Lower lobe of right lung (tissue), 2 donors: ENCODE data around the gene OPTC. TPM values are rescaled to one million over a fixed set of nuclear protein-coding genes. Genes with fewer than 3 reads are reported as not detected.

Experiments used
- ATAC-seq, 2 donors: fragments of 200-7000 bp; cut with Tn5 transposase; one replicate each; pipeline ENCODE4 v1.9.1; 2020 to 2022; ENCODE audit warnings: mild to moderate bottlenecking in 2 of 2, moderate library complexity in 2 of 2
- DNase-seq: peaks from one replicate; pipeline ENCODE4 v3.0.0-alpha.2; 2020
- H3K27ac ChIP-seq: fragments of 200-600 bp; one replicate; pipeline ENCODE4 v1.8.0; 2022
- H3K27me3 ChIP-seq: fragments of 200-600 bp; one replicate; pipeline ENCODE4 v1.8.0; 2022; ENCODE audit warnings: low read depth
- H3K36me3 ChIP-seq: fragments of 200-600 bp; one replicate; pipeline ENCODE4 v1.8.0; 2022; ENCODE audit warnings: mild to moderate bottlenecking
- H3K4me1 ChIP-seq: fragments of 200-600 bp; one replicate; pipeline ENCODE4 v1.8.0; 2022
- H3K4me3 ChIP-seq: fragments of 200-600 bp; one replicate; pipeline ENCODE4 v1.8.0; 2022; ENCODE audit warnings: mild to moderate bottlenecking
- H3K9me3 ChIP-seq: fragments of 200-600 bp; one replicate; pipeline ENCODE4 v1.8.0; 2022
- CTCF ChIP-seq: fragments of 200-600 bp; IDR thresholded peaks from one replicate; pipeline ENCODE4 v1.8.0; 2022; ENCODE audit warnings: antibody characterized with exemption, mild to moderate bottlenecking
- intact Hi-C: fragments of 100-400 bp; cut with DNase I; formaldehyde crosslinking; loops from one replicate; pipeline ENCODE4 v1.11.0; 2022
- total RNA-seq: library from RNA; stranded (reverse); fragmentation: NEBNext Ultra II Directional; extraction: Animal tissue kit (Norgen Biotek cat#: 25700); gene quantifications from one replicate; pipeline ENCODE4 v1.2.1, GENCODE V29; 2021
- donor health status: DM: no; HTN: yes; CAD: no; lungs with severe emphysema.

OPTC gene
- total RNA-seq, 1 donor from 2014 or later: not detected

GRCh38 chr1:203554071-203554470, 60.1 kb downstream of the OPTC start:
- intact Hi-C loops: no loop called here
- no peak for TF ChIP-seq CTCF
- Histone ChIP-seq H3K4me1 (peaks cover 39% of the 10 kb centered on the region), H3K27ac (no peak overlapping the region), H3K9me3 (no peaks in the 10 kb centered on the region), H3K36me3 (no peaks in the 10 kb centered on the region), H3K27me3 (no peaks in the 10 kb centered on the region), H3K4me3 (no peak overlapping the region)
- no peak for DNase-seq
- ATAC-seq: no peak

- no peak for ATAC-seq
- H3K9me3 ChIP-seq: no peaks in the 10 kb centered on the region
- DNase-seq: no peak
- intact Hi-C loops: no loop called here
- H3K36me3 ChIP-seq: no peaks in the 10 kb centered on the region
- no peak overlapping the region for H3K4me3 ChIP-seq
- no peaks in the 10 kb centered on the region for H3K27me3 ChIP-seq
- peaks cover 39% of the 10 kb centered on the region for H3K4me1 ChIP-seq
- H3K27ac ChIP-seq: no peak overlapping the region
- no peak for TF ChIP-seq CTCF
Measured at GRCh38 chr1:203555076-203555475, 61.1 kb downstream of the OPTC start.

GRCh38 chr1:203555511-203556046, 61.6 kb downstream of the OPTC start:
- Histone ChIP-seq H3K36me3 (no peaks in the 10 kb centered on the region), H3K27me3 (no peaks in the 10 kb centered on the region), H3K9me3 (no peaks in the 10 kb centered on the region), H3K27ac (peak overlapping the region; percentile 43), H3K4me1 (peaks cover 39% of the 10 kb centered on the region), H3K4me3 (no peak overlapping the region)
- DNase-seq (no peak), ATAC-seq (no peak)
- TF ChIP-seq CTCF: no peak
- intact Hi-C loops: no loop called here

- no peak overlapping the region for H3K4me3 ChIP-seq
- DNase-seq (no peak), ATAC-seq (peak in 1 of 2 donors; percentile 48)
- TF ChIP-seq CTCF: no peak
- no peaks in the 10 kb centered on the region for H3K36me3 ChIP-seq
- intact Hi-C loops: no loop called here
- H3K27ac ChIP-seq: peak overlapping the region; percentile 43
- H3K27me3 ChIP-seq: no peaks in the 10 kb centered on the region
- no peaks in the 10 kb centered on the region for H3K9me3 ChIP-seq
- H3K4me1 ChIP-seq: peaks cover 39% of the 10 kb centered on the region
Measured at GRCh38 chr1:203556047-203556851, 62.3 kb downstream of the OPTC start.

- no peak for TF ChIP-seq CTCF
- Histone ChIP-seq H3K27ac (no peak overlapping the region), H3K4me3 (no peak overlapping the region), H3K4me1 (peaks cover 39% of the 10 kb centered on the region), H3K27me3 (no peaks in the 10 kb centered on the region), H3K36me3 (no peaks in the 10 kb centered on the region), H3K9me3 (no peaks in the 10 kb centered on the region)
- DNase-seq (no peak), ATAC-seq (no peak)
- intact Hi-C loops: no loop called here
Measured at GRCh38 chr1:203557390-203557789, 63.4 kb downstream of the OPTC start.
